ENCODE data around the gene MSH6.
"Not testable (repeated sequence)": the region's sequence is repeated elsewhere in the genome, so short reads cannot be mapped to it uniquely, and the experiment has no call there.

Gene MSH6

GRCh38 chr2:47853067-47853777 is 70.3 kb downstream of the MSH6 start:
- Histone ChIP-seq H3K4me1 (ENCODE audit: control insufficient read depth in 5 of 5, insufficient read depth in 5 of 5, low read length in 5 of 5) (peaks cover 0 to 29% (median 9%) of the 10 kb centered on the region in 5 donors), H3K9ac (ENCODE audit: low read length in 5 of 5) (peak overlapping the region in 1 of 5 donors; percentile 24)
- not testable (repeated sequence) for H3K9me3 ChIP-seq (ENCODE audit: control insufficient read depth in 5 of 5, low read length in 5 of 5); H3K27ac ChIP-seq (ENCODE audit: low read depth, low read length); H3K36me3 ChIP-seq (ENCODE audit: control insufficient read depth in 5 of 5, insufficient read depth in 5 of 5, low read length in 5 of 5); H3K4me3 ChIP-seq (ENCODE audit: low read depth in 1 of 5, low read length in 5 of 5); H3K27me3 ChIP-seq (ENCODE audit: control insufficient read depth in 5 of 5, insufficient read depth in 4 of 5, low read length in 5 of 5)
